CD4-positive, alpha-beta T cell treated with Interleukin-17A for 1 hour (primary cell): ENCODE results near the gene BDH1.

Experiments used
- DNase-seq: peaks from one replicate; pipeline ENCODE4 v3.0.0-alpha.2; 2020

BDH1 gene

GRCh38 chr3:197520311-197521276 lies 35.2 kb downstream of the BDH1 start:
- DNase-seq, result no peak

- DNase-seq, result no peak
Measured at GRCh38 chr3:197519801-197520211, 36.0 kb downstream of the BDH1 start.

GRCh38 chr3:197518881-197519421 lies 36.8 kb downstream of the BDH1 start:
- peak; percentile 20 for DNase-seq

- DNase-seq, result peak; percentile 24
Measured at GRCh38 chr3:197517922-197518683, 37.7 kb downstream of the BDH1 start.

GRCh38 chr3:197516890-197517606 lies 38.7 kb downstream of the BDH1 start:
- peak; percentile 40 for DNase-seq

GRCh38 chr3:197516517-197516889 lies 39.3 kb downstream of the BDH1 start:
- DNase-seq, result no peak

GRCh38 chr3:197514786-197515355 lies 40.9 kb downstream of the BDH1 start:
- DNase-seq, result no peak

- DNase-seq, result no peak
Measured at GRCh38 chr3:197513953-197514785, 41.6 kb downstream of the BDH1 start.

GRCh38 chr3:197512691-197513571 lies 42.8 kb downstream of the BDH1 start:
- DNase-seq, result no peak

GRCh38 chr3:197511853-197512635 lies 43.7 kb downstream of the BDH1 start:
- no peak for DNase-seq

GRCh38 chr3:197511130-197511529 lies 44.6 kb downstream of the BDH1 start:
- DNase-seq, result no peak

- no peak for DNase-seq
Measured at GRCh38 chr3:197510642-197511018, 45.1 kb downstream of the BDH1 start.

GRCh38 chr3:197508924-197509775 lies 46.6 kb downstream of the BDH1 start:
- no peak for DNase-seq

- DNase-seq, result no peak
Measured at GRCh38 chr3:197508461-197508860, 47.3 kb downstream of the BDH1 start.

GRCh38 chr3:197508051-197508451 lies 47.7 kb downstream of the BDH1 start:
- no peak for DNase-seq

- no peak for DNase-seq
Measured at GRCh38 chr3:197507541-197507940, 48.2 kb downstream of the BDH1 start.

GRCh38 chr3:197507081-197507480 lies 48.7 kb downstream of the BDH1 start:
- DNase-seq, result no peak

- no peak for DNase-seq
Measured at GRCh38 chr3:197505796-197506548, 49.8 kb downstream of the BDH1 start.
